ENCODE data around the gene GAL.
A peak's percentile ranks its signal among the peaks of the same experiment; 100 is the strongest.

The GAL gene

GRCh38 chr11:68683121-68683520 lies 1.2 kb upstream of the GAL start:
- no peak for DNase-seq

- DNase-seq, result no peak
Observed at GRCh38 chr11:68683536-68684384, 584 bp upstream of the GAL start.

GRCh38 chr11:68685656-68686380 lies 1.5 kb downstream of the GAL start:
- DNase-seq, result no peak

- DNase-seq, result no peak
Observed at GRCh38 chr11:68686486-68686885, 2.1 kb downstream of the GAL start.

GRCh38 chr11:68687311-68687710 lies 3.0 kb downstream of the GAL start:
- no peak for DNase-seq

GRCh38 chr11:68687986-68688385 lies 3.6 kb downstream of the GAL start:
- no peak for DNase-seq

GRCh38 chr11:68688881-68689280 lies 4.5 kb downstream of the GAL start:
- no peak for DNase-seq

- no peak for DNase-seq
Observed at GRCh38 chr11:68689737-68690625, 5.6 kb downstream of the GAL start.

GRCh38 chr11:68690671-68691401 lies 6.5 kb downstream of the GAL start:
- peak in 1 of 2 donors; percentile 28 for DNase-seq

GRCh38 chr11:68691402-68691784 lies 7.0 kb downstream of the GAL start:
- no peak for DNase-seq

GRCh38 chr11:68692115-68692514 lies 7.8 kb downstream of the GAL start:
- DNase-seq, result no peak

- DNase-seq, result no peak
Observed at GRCh38 chr11:68692871-68693483, 8.6 kb downstream of the GAL start.

GRCh38 chr11:68693484-68693882 lies 9.1 kb downstream of the GAL start:
- DNase-seq, result no peak

- no peak for DNase-seq
Observed at GRCh38 chr11:68694431-68695297, 10.3 kb downstream of the GAL start.

- DNase-seq, result no peak
Observed at GRCh38 chr11:68695531-68695930, 11.2 kb downstream of the GAL start.

GRCh38 chr11:68698993-68699392 lies 14.6 kb downstream of the GAL start:
- DNase-seq, result no peak

GRCh38 chr11:68704887-68705286 lies 20.5 kb downstream of the GAL start:
- DNase-seq, result no peak

- no peak for DNase-seq
Observed at GRCh38 chr11:68707527-68707926, 23.2 kb downstream of the GAL start.

- DNase-seq, result no peak
Observed at GRCh38 chr11:68709062-68709461, 24.7 kb downstream of the GAL start.

- no peak for DNase-seq
Observed at GRCh38 chr11:68710409-68710808, 26.1 kb downstream of the GAL start.

GRCh38 chr11:68711114-68711513 lies 26.8 kb downstream of the GAL start:
- DNase-seq, result no peak

Data from stimulated activated CD4-positive, alpha-beta T cell treated with anti-CD3 and anti-CD28 coated beads, Interleukin-2, amount 100 ng/mL, for 24 hours (primary cell).